OCI-LY7 (cell line): ENCODE results near the gene HECW1. TPM values are rescaled to one million over a fixed set of nuclear protein-coding genes. Genes with fewer than 3 reads are reported as not detected.

Experiments
- BruUV-seq: library from RNA; stranded (reverse); fragments of 400-500 nt; replicated peaks from 2 replicates; lab custom pipeline; 2021; lab: Mats Ljungman, UMichigan
- CTCF ChIA-PET: fragments of 300-600 bp; sonication (Branson Sonifier 250); formaldehyde crosslinking; loops from one replicate; lab custom pipeline; 2022; ENCODE audit warnings: antibody characterized with exemption; ENCODE audit not compliant: unreplicated experiment; lab: Charles Lee
- POLR2A ChIA-PET: fragments of 300-600 bp; sonication (Branson Sonifier 250); formaldehyde crosslinking; loops from one replicate; lab custom pipeline; 2022; ENCODE audit warnings: antibody characterized with exemption; lab: Charles Lee
- DNase-seq: peaks from one replicate; pipeline ENCODE4 v3.0.0-alpha.2; 2015; ENCODE audit warnings: low spot score
- H2AFZ ChIP-seq: fragments of 200-600 bp; sonication (generic), shearing (Covaris generic); 2 replicates; pipeline ENCODE4 v1.6.1; 2014; ENCODE audit warnings: mild to moderate bottlenecking, antibody characterized with exemption, low read length, moderate library complexity
- H3K27ac ChIP-seq: fragments of 200-600 bp; sonication (generic); 2 replicates; pipeline ENCODE4 v1.5.1; 2014; ENCODE audit warnings: mixed run types, low read depth, mild to moderate bottlenecking, moderate library complexity, low read length, inconsistent platforms; ENCODE audit not compliant: poor library complexity, severe bottlenecking
- H3K36me3 ChIP-seq: fragments of 200-600 bp; sonication (generic); 2 replicates; pipeline ENCODE4 v1.6.1; 2014; ENCODE audit warnings: mild to moderate bottlenecking, antibody characterized with exemption, low read length, moderate library complexity, mixed read lengths; ENCODE audit not compliant: insufficient read depth
- H3K4me1 ChIP-seq: fragments of 200-600 bp; sonication (generic); 2 replicates; pipeline ENCODE4 v1.5.1; 2014; ENCODE audit warnings: mild to moderate bottlenecking, low read length; ENCODE audit not compliant: insufficient read depth, poor library complexity, severe bottlenecking
- H3K4me2 ChIP-seq: fragments of 200-600 bp; sonication (generic); 2 replicates; pipeline ENCODE4 v1.6.1; 2014; ENCODE audit warnings: mild to moderate bottlenecking, low read length
- H3K4me3 ChIP-seq: fragments of 200-600 bp; sonication (generic); 2 replicates; pipeline ENCODE4 v1.5.1; 2014; ENCODE audit warnings: mild to moderate bottlenecking, low read depth, low read length; ENCODE audit not compliant: poor library complexity, severe bottlenecking
- H3K79me2 ChIP-seq: fragments of 200-600 bp; sonication (generic); 2 replicates; pipeline ENCODE4 v1.6.1; 2016; ENCODE audit warnings: low read depth, mild to moderate bottlenecking, low read length, moderate library complexity, mixed read lengths; ENCODE audit not compliant: insufficient read depth
- H3K9me2 ChIP-seq: fragments of 200-600 bp; sonication (generic); 2 replicates; pipeline ENCODE4 v1.6.1; 2016; ENCODE audit warnings: mild to moderate bottlenecking, low read length, mixed read lengths; ENCODE audit not compliant: insufficient read depth
- H3K9me3 ChIP-seq: fragments of 200-600 bp; sonication (generic); 2 replicates; pipeline ENCODE4 v1.6.1; 2014; ENCODE audit warnings: mild to moderate bottlenecking, mixed run types, low read length, mixed read lengths
- H4K20me1 ChIP-seq: fragments of 200-600 bp; sonication (generic); 2 replicates; pipeline ENCODE4 v1.6.1; 2014; ENCODE audit warnings: mild to moderate bottlenecking, antibody characterized with exemption, low read length, moderate library complexity, mixed read lengths; ENCODE audit not compliant: insufficient read depth
- CTCF ChIP-seq: fragments of 200-600 bp; sonication (generic); conservative IDR thresholded peaks from 2 replicates; pipeline ENCODE4 v1.5.1; 2014; ENCODE audit warnings: mild to moderate bottlenecking, antibody characterized with exemption, low read length, moderate library complexity, mixed read lengths
- EZH2phosphoT487 ChIP-seq: fragments of 200-600 bp; sonication (generic); IDR thresholded peaks from 2 replicates; pipeline ENCODE4 v1.6.1; 2018; ENCODE audit warnings: low read depth, borderline replicate concordance, mild to moderate bottlenecking, mixed run types, antibody characterized with exemption, low read length, moderate library complexity, mixed read lengths
- intact Hi-C: fragments of 100-400 bp; cut with micrococcal nuclease; formaldehyde crosslinking; loops from one replicate; pipeline ENCODE4 v1.10.0; 2022; ENCODE audit not compliant: unreplicated experiment
- total RNA-seq, 2 experiments: library from RNA; depleted of rRNA in 1 of 2; stranded (reverse); fragments of >200 nt in 1 of 2; shearing (Covaris generic) in 1 of 2; gene quantifications; 2 replicates each; pipeline ENCODE4 v1.2.3, GENCODE V29; 2014 to 2022

Gene HECW1
- total RNA-seq, 2 experiments from 2014 or later: 2.0 TPM

GRCh38 chr7:43325595-43325994 is 213.1 kb downstream of the HECW1 start:
- CTCF ChIA-PET: no interaction called here
- Histone ChIP-seq H3K9me3 (no peaks in the 10 kb centered on the region), H2AFZ (no peak overlapping the region), H4K20me1 (no peaks in the 10 kb centered on the region), H3K79me2 (no peaks in the 10 kb centered on the region), H3K4me3 (no peak overlapping the region), H3K4me1 (no peaks in the 10 kb centered on the region), H3K27ac (no peak overlapping the region), H3K4me2 (no peak overlapping the region), H3K9me2 (no peaks in the 10 kb centered on the region), H3K36me3 (no peaks in the 10 kb centered on the region)
- POLR2A ChIA-PET: interaction anchor here (1.5 kb wide), 1 partner anchor 10 kb away, joined by 6 read pairs; no protein-coding TSS in a partner anchor
- no peak for TF ChIP-seq EZH2phosphoT487
- no peak for TF ChIP-seq CTCF
- intact Hi-C loops: no loop called here
- DNase-seq: no peak
- no TSS peak for BruUV-seq

GRCh38 chr7:43328336-43328735 is 215.9 kb downstream of the HECW1 start:
- Histone ChIP-seq H3K4me2 (no peak overlapping the region), H4K20me1 (no peaks in the 10 kb centered on the region), H3K9me3 (no peaks in the 10 kb centered on the region), H3K79me2 (no peaks in the 10 kb centered on the region), H3K4me1 (no peaks in the 10 kb centered on the region), H3K4me3 (no peak overlapping the region), H3K9me2 (no peaks in the 10 kb centered on the region), H2AFZ (no peak overlapping the region), H3K27ac (no peak overlapping the region), H3K36me3 (no peaks in the 10 kb centered on the region)
- ChIA-PET CTCF (no interaction called here), POLR2A (no interaction called here)
- BruUV-seq: no TSS peak
- no peak for DNase-seq
- TF ChIP-seq EZH2phosphoT487 (no peak), CTCF (no peak)
- intact Hi-C loops: no loop called here

GRCh38 chr7:43328785-43329380 is 216.4 kb downstream of the HECW1 start:
- no peak for TF ChIP-seq EZH2phosphoT487
- no peak for TF ChIP-seq CTCF
- POLR2A ChIA-PET: no interaction called here
- BruUV-seq: no TSS peak
- no peak overlapping the region for H2AFZ ChIP-seq
- no peaks in the 10 kb centered on the region for H3K9me2 ChIP-seq
- intact Hi-C loops: no loop called here
- H3K9me3 ChIP-seq: no peaks in the 10 kb centered on the region
- no peaks in the 10 kb centered on the region for H3K36me3 ChIP-seq
- CTCF ChIA-PET: no interaction called here
- no peaks in the 10 kb centered on the region for H3K4me1 ChIP-seq
- H3K79me2 ChIP-seq: no peaks in the 10 kb centered on the region
- H3K27ac ChIP-seq: no peak overlapping the region
- no peak for DNase-seq
- H4K20me1 ChIP-seq: no peaks in the 10 kb centered on the region
- H3K4me3 ChIP-seq: no peak overlapping the region
- no peak overlapping the region for H3K4me2 ChIP-seq
